Fibroblast of the aortic adventitia (primary cell): Measurements from ENCODE around the gene HDDC3. TPM values are rescaled to one million over a fixed set of nuclear protein-coding genes. Genes with fewer than 3 reads are reported as not detected.

Source experiments
- DNase-seq: peaks from one replicate; pipeline ENCODE4 v3.0.0-alpha.2; 2010; ENCODE audit warnings: low read depth
- H3K4me3 ChIP-seq: 2 replicates; pipeline ENCODE4 v1.5.1; 2011; ENCODE audit warnings: low read depth, mild to moderate bottlenecking, control low read depth, low read length, moderate library complexity
- CTCF ChIP-seq: IDR thresholded peaks from 2 replicates; pipeline ENCODE4 v1.5.1; 2011; ENCODE audit warnings: mild to moderate bottlenecking, low read length, control low read depth, inconsistent platforms; ENCODE audit not compliant: insufficient read depth
- small RNA-seq: library from RNA; depleted of rRNA; stranded (forward); fragments of <200 nt; gene quantifications from one replicate; pipeline ENCODE3, GENCODE V24; 2012
- total RNA-seq: library from RNA; depleted of rRNA; stranded (reverse); fragments of >200 nt; gene quantifications from 2 replicates; pipeline ENCODE4 v1.2.3, GENCODE V29; 2012; ENCODE audit warnings: low replicate concordance

HDDC3 gene
- total RNA-seq, 1 donor: 12.9 TPM

DNA sequence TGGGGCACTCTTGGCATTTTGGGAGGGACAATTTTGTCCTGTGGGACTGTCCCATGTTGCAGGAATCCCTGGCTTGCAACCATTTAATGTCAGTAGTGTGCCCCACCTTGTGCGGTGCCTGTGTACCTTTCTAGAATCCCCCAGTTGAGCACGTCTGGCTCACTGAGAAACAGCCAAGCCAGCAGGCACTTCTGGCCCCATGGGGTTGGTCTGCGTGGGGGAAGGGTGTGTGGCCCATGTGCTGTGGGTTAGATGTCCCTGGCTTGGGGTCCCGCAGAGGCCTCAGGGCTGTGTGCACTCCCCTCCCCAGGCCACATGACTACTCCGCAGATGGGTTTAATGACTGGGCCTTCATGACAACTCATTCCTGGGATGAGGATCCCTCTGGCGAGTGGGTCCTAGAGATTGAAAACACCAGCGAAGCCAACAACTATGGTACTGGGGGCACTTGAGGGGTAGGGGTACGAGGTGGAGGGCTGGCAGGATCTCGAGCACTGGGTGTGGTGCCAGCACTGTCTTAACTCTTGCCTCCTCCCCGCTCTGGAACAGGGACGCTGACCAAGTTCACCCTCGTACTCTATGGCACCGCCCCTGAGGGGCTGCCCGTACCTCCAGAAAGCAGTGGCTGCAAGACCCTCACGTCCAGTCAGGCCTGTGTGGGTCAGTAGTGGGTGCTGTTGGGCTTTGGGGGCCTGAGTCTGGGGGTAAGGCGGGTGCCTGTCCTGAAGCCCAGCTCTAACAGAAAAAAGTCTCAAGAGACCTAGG, 51.8 kb downstream of the HDDC3 start:
- TF ChIP-seq CTCF: no peak
- DNase-seq: no peak
- H3K4me3 ChIP-seq: no peak overlapping the region

Small RNA genes within 50 kb of the gene (small RNA-seq; reads per million reads assigned to genes)
- not detected for gene RF00019

Other genes with a start within 250 kb of the HDDC3 start
- 3.8 and 12.2 TPM in 2 replicates for gene BLM, start 215.2 kb downstream of the HDDC3 start, total RNA-seq
- gene FURIN, start 64.0 kb downstream of the HDDC3 start, total RNA-seq: 45.0 and 67.4 TPM in 2 replicates
- gene FES, start 48.0 kb downstream of the HDDC3 start, total RNA-seq: 19.0 and 23.1 TPM in 2 replicates
- 5.2 and 11.0 TPM in 2 replicates for gene MAN2A2, start 29.2 kb downstream of the HDDC3 start, total RNA-seq
- 66.5 and 75.6 TPM in 2 replicates for gene UNC45A, start 2.7 kb upstream of the HDDC3 start, total RNA-seq
- gene RCCD1, start 22.3 kb upstream of the HDDC3 start, total RNA-seq: 10.1 and 22.7 TPM in 2 replicates
- gene PRC1, start 62.0 kb upstream of the HDDC3 start, total RNA-seq: 10.7 and 109 TPM in 2 replicates
- gene VPS33B, start 90.0 kb upstream of the HDDC3 start, total RNA-seq: 5.3 and 31.2 TPM in 2 replicates
- 0.08 TPM in 1 of 2 replicates, not detected in the other for gene SV2B, start 167.7 kb upstream of the HDDC3 start, total RNA-seq